GM21786 (cell line): ENCODE measurements around the gene ITGA3.

Experiments used
- ATAC-seq: cut with Tn5 transposase; IDR thresholded peaks from one replicate; pipeline ENCODE4 v1.9.1; 2021; ENCODE audit not compliant: unreplicated experiment

The ITGA3 gene

GRCh38 chr17:50066995-50067394, 11.1 kb downstream of the ITGA3 start:
- ATAC-seq: no peak

GRCh38 chr17:50067996-50068395, 12.1 kb downstream of the ITGA3 start:
- no peak for ATAC-seq

- no peak for ATAC-seq
Observed at GRCh38 chr17:50070908-50071680, 15.2 kb downstream of the ITGA3 start.

- no peak for ATAC-seq
Observed at GRCh38 chr17:50071692-50072091, 15.8 kb downstream of the ITGA3 start.

GRCh38 chr17:50072130-50072529, 16.2 kb downstream of the ITGA3 start:
- no peak for ATAC-seq

GRCh38 chr17:50072925-50073324, 17.0 kb downstream of the ITGA3 start:
- ATAC-seq: no peak

GRCh38 chr17:50074227-50074626, 18.3 kb downstream of the ITGA3 start:
- no peak for ATAC-seq

GRCh38 chr17:50075446-50076032, 19.6 kb downstream of the ITGA3 start:
- ATAC-seq: no peak

GRCh38 chr17:50076221-50076590, 20.3 kb downstream of the ITGA3 start:
- no peak for ATAC-seq

- ATAC-seq: no peak
Observed at GRCh38 chr17:50076591-50077235, 20.8 kb downstream of the ITGA3 start.

- no peak for ATAC-seq
Observed at GRCh38 chr17:50078430-50078829, 22.5 kb downstream of the ITGA3 start.

- ATAC-seq: no peak
Observed at GRCh38 chr17:50079334-50080095, 23.6 kb downstream of the ITGA3 start.

- no peak for ATAC-seq
Observed at GRCh38 chr17:50080096-50080480, 24.2 kb downstream of the ITGA3 start.

- ATAC-seq: no peak
Observed at GRCh38 chr17:50080827-50081226, 24.9 kb downstream of the ITGA3 start.

- ATAC-seq: no peak
Observed at GRCh38 chr17:50081757-50082156, 25.8 kb downstream of the ITGA3 start.

GRCh38 chr17:50087246-50087911, 31.5 kb downstream of the ITGA3 start:
- ATAC-seq: peak; percentile 66

GRCh38 chr17:50087912-50088405, 32.0 kb downstream of the ITGA3 start:
- ATAC-seq: no peak

- no peak for ATAC-seq
Observed at GRCh38 chr17:50088952-50089825, 33.3 kb downstream of the ITGA3 start.

- no peak for ATAC-seq
Observed at GRCh38 chr17:50090071-50090470, 34.2 kb downstream of the ITGA3 start.
